H1 (cell line): ENCODE data around the gene CASKIN2. TPM values are rescaled to one million over a fixed set of nuclear protein-coding genes. Genes with fewer than 3 reads are reported as not detected.

ENCODE experiments used
- CTCF ChIA-PET: fragments of 300-600 bp; sonication (Branson Sonifier 250); formaldehyde crosslinking; loops from one replicate; lab custom pipeline; 2021; ENCODE audit not compliant: partially characterized antibody; lab: Charles Lee
- POLR2A ChIA-PET: fragments of 300-600 bp; sonication (Branson Sonifier 250); formaldehyde crosslinking; loops from one replicate; lab custom pipeline; 2021; ENCODE audit warnings: inconsistent platforms; ENCODE audit not compliant: partially characterized antibody; lab: Charles Lee
- DNase-seq, 2 experiments: peaks; one replicate each; pipeline versions ENCODE4 v3.0.0 to v3.0.0-alpha.2; 2010 to 2022; ENCODE audit warnings: low spot score in 2 of 2, low read depth in 1 of 2, mixed read lengths in 1 of 2
- FAIRE-seq: peaks from 2 replicates; lab custom pipeline; 2011; peaks lifted over from hg19 to GRCh38; lab: Jason Lieb, UNC
- H2AFZ ChIP-seq: 2 replicates; pipeline ENCODE4 v1.8.1; 2012; ENCODE audit warnings: low read length, inconsistent platforms
- H2AK5ac ChIP-seq: 2 replicates; pipeline ENCODE4 v1.6.1; 2013; ENCODE audit warnings: low read depth, low read length
- H2BK120ac ChIP-seq: replicated peaks from 2 replicates; pipeline ENCODE3; 2013; ENCODE audit warnings: low read depth, low read length, inconsistent platforms
- H2BK12ac ChIP-seq: 2 replicates; pipeline ENCODE4 v1.6.1; 2013; ENCODE audit warnings: low read depth, low read length
- H2BK15ac ChIP-seq: 2 replicates; pipeline ENCODE4 v1.6.1; 2013; ENCODE audit warnings: low read length
- H2BK20ac ChIP-seq: 2 replicates; pipeline ENCODE4 v1.6.1; 2013; ENCODE audit warnings: low read length
- H2BK5ac ChIP-seq: 2 replicates; pipeline ENCODE4 v1.6.1; 2013; ENCODE audit warnings: low read depth, low read length
- H3K14ac ChIP-seq: 2 replicates; pipeline ENCODE4 v1.6.1; 2013; ENCODE audit warnings: inconsistent platforms; ENCODE audit not compliant: insufficient read length
- H3K18ac ChIP-seq: 2 replicates; pipeline ENCODE4 v1.6.1; 2013; ENCODE audit warnings: low read length; ENCODE audit errors: extremely low read depth
- H3K23ac ChIP-seq: 2 replicates; pipeline ENCODE4 v1.6.1; 2013; ENCODE audit warnings: inconsistent platforms; ENCODE audit not compliant: insufficient read length
- H3K23me2 ChIP-seq: 2 replicates; pipeline ENCODE4 v1.6.1; 2013; ENCODE audit warnings: low read depth, low read length
- H3K27ac ChIP-seq: 2 replicates; pipeline ENCODE4 v1.6.1; 2011; ENCODE audit warnings: low read depth, low read length, inconsistent platforms
- H3K27me3 ChIP-seq, 4 experiments: replicated peaks in 1 of 4; 1 replicate in 1 of 4; 2 replicates in 3 of 4; pipeline versions ENCODE4 v1.6.1 to v1.8.1; 2011 to 2013; ENCODE audit warnings: low read length in 3 of 4, mild to moderate bottlenecking in 3 of 4, inconsistent platforms in 2 of 4, mixed read lengths in 2 of 4, moderate library complexity in 1 of 4; ENCODE audit not compliant: control insufficient read depth in 3 of 4, insufficient read depth in 3 of 4; ENCODE audit errors: extremely low read depth in 1 of 4
- H3K36me3 ChIP-seq, 4 experiments: 2 replicates each; pipeline versions ENCODE4 v1.6.1 to v1.8.1; 2011 to 2013; ENCODE audit warnings: mild to moderate bottlenecking in 4 of 4, low read length in 3 of 4, moderate library complexity in 2 of 4, control low read depth in 1 of 4, inconsistent platforms in 1 of 4; ENCODE audit not compliant: insufficient read depth in 4 of 4, control insufficient read depth in 2 of 4
- H3K4ac ChIP-seq: replicated peaks from 2 replicates; pipeline ENCODE3; 2013; ENCODE audit warnings: low read length, low read depth, mixed read lengths, inconsistent platforms; ENCODE audit not compliant: insufficient read length
- H3K4me1 ChIP-seq, 4 experiments: replicated peaks in 1 of 4; 1 replicate in 1 of 4; 2 replicates in 3 of 4; pipeline versions ENCODE4 v1.6.1 to v1.8.1; 2011 to 2013; ENCODE audit warnings: low read length in 3 of 4, inconsistent platforms in 2 of 4, mixed read lengths in 1 of 4; ENCODE audit not compliant: insufficient read depth in 4 of 4, control insufficient read depth in 3 of 4
- H3K4me2 ChIP-seq, 2 experiments: 2 replicates each; pipeline versions ENCODE4 v1.6.1 to v1.8.1; 2011 to 2013; ENCODE audit warnings: low read depth in 2 of 2, low read length in 2 of 2, control low read depth in 1 of 2, inconsistent platforms in 1 of 2, mild to moderate bottlenecking in 1 of 2; ENCODE audit not compliant: insufficient read depth in 1 of 2
- H3K4me3 ChIP-seq, 4 experiments: fragments of 200-600, 300-600 bp in 1 of 4; sonication (generic), shearing (Covaris generic), sonication (Bioruptor Twin) in 1 of 4; 2 replicates each; pipeline versions ENCODE4 v1.5.1 to v1.8.1; 2011 to 2016; ENCODE audit warnings: low read length in 4 of 4, low read depth in 3 of 4, control low read depth in 2 of 4, inconsistent platforms in 2 of 4, mild to moderate bottlenecking in 2 of 4, mixed read lengths in 1 of 4, moderate library complexity in 1 of 4; ENCODE audit not compliant: insufficient read depth in 2 of 4; ENCODE audit errors: extremely low read depth in 1 of 4
- H3K56ac ChIP-seq: replicated peaks from 2 replicates; pipeline ENCODE3; 2013; ENCODE audit warnings: low read depth, mild to moderate bottlenecking, mixed read lengths, low read length, inconsistent platforms; ENCODE audit not compliant: insufficient read length
- H3K79me1 ChIP-seq: 2 replicates; pipeline ENCODE4 v1.6.1; 2013; ENCODE audit warnings: low read depth, low read length, control low read depth
- H3K79me2 ChIP-seq, 2 experiments: 2 replicates each; pipeline versions ENCODE4 v1.6.1 to v1.8.1; 2012 to 2013; ENCODE audit warnings: low read length in 2 of 2, mild to moderate bottlenecking in 2 of 2, inconsistent platforms in 1 of 2; ENCODE audit not compliant: insufficient read depth in 2 of 2, control insufficient read depth in 1 of 2
- H3K9ac ChIP-seq, 4 experiments: replicated peaks in 1 of 4; 1 replicate in 1 of 4; 2 replicates in 3 of 4; pipeline versions ENCODE4 v1.6.1 to v1.8.1; 2011 to 2013; ENCODE audit warnings: low read depth in 3 of 4, low read length in 3 of 4, control low read depth in 2 of 4, mild to moderate bottlenecking in 2 of 4, moderate library complexity in 2 of 4, inconsistent platforms in 1 of 4; ENCODE audit errors: extremely low read depth in 1 of 4
- H3K9me3 ChIP-seq, 2 experiments: 2 replicates each; pipeline versions ENCODE4 v1.6.1 to v1.8.1; 2012 to 2013; ENCODE audit warnings: mild to moderate bottlenecking in 2 of 2, moderate library complexity in 2 of 2, control low read depth in 1 of 2, inconsistent platforms in 1 of 2, low read depth in 1 of 2, low read length in 1 of 2, mixed read lengths in 1 of 2; ENCODE audit not compliant: insufficient read depth in 2 of 2
- H4K20me1 ChIP-seq, 2 experiments: replicated peaks in 1 of 2; 2 replicates each; pipeline versions ENCODE3 to v1.8.1; 2011 to 2013; ENCODE audit warnings: inconsistent platforms in 2 of 2, low read length in 2 of 2, mild to moderate bottlenecking in 1 of 2; ENCODE audit not compliant: insufficient read depth in 2 of 2, control insufficient read depth in 1 of 2
- H4K5ac ChIP-seq: 2 replicates; pipeline ENCODE4 v1.6.1; 2013; ENCODE audit warnings: low read length, low read depth, mixed read lengths, inconsistent platforms; ENCODE audit not compliant: insufficient read length
- H4K8ac ChIP-seq: 2 replicates; pipeline ENCODE4 v1.8.0; 2013; ENCODE audit warnings: mild to moderate bottlenecking, moderate library complexity, low read length, inconsistent platforms; ENCODE audit not compliant: insufficient read depth; ENCODE audit errors: extremely low read depth
- H4K91ac ChIP-seq: replicated peaks from 2 replicates; pipeline ENCODE3; 2013; ENCODE audit warnings: low read length, mixed read lengths, inconsistent platforms; ENCODE audit not compliant: insufficient read length
- CBX5 ChIP-seq: fragments of 300-800, 300-1000 bp; sonication (generic); IDR thresholded peaks from 2 replicates; pipeline ENCODE4 v1.7.1; 2016; ENCODE audit warnings: antibody characterized with exemption, low read length, low read depth
- CEBPB ChIP-seq: IDR thresholded peaks from 2 replicates; pipeline ENCODE4 v1.6.1; 2012; ENCODE audit warnings: low read depth, low read length
- CHD1 ChIP-seq: IDR thresholded peaks from 2 replicates; pipeline ENCODE4 v1.6.1; 2012; ENCODE audit warnings: low read depth, low read length, improper control_type of control experiment
- POU5F1 ChIP-seq: IDR thresholded peaks from 2 replicates; pipeline ENCODE4 v1.6.1; 2011; ENCODE audit warnings: low read depth, mild to moderate bottlenecking, low read length, moderate library complexity
- RXRA ChIP-seq: IDR thresholded peaks from 2 replicates; pipeline ENCODE4 v1.6.1; 2011; ENCODE audit warnings: low read depth, mild to moderate bottlenecking, low read length, moderate library complexity; ENCODE audit not compliant: insufficient read depth
- SIRT6 ChIP-seq: IDR thresholded peaks from one replicate; pipeline ENCODE4 v1.7.1; 2012; ENCODE audit warnings: low read length, inconsistent platforms
- SP4 ChIP-seq: IDR thresholded peaks from 2 replicates; pipeline ENCODE4 v1.6.1; 2012; ENCODE audit warnings: low read length, inconsistent platforms
- TAF7 ChIP-seq: optimal IDR thresholded peaks from 2 replicates; pipeline ENCODE3; 2011; ENCODE audit warnings: low read depth, mild to moderate bottlenecking, inconsistent platforms, low read length, moderate library complexity, borderline replicate concordance
- TCF12 ChIP-seq: IDR thresholded peaks from 2 replicates; pipeline ENCODE4 v1.6.1; 2011; ENCODE audit warnings: low read depth, mild to moderate bottlenecking, low read length
- TEAD4 ChIP-seq: IDR thresholded peaks from 2 replicates; pipeline ENCODE4 v1.6.1; 2012; ENCODE audit warnings: low read depth, low read length, inconsistent platforms, mixed read lengths
- WGBS, 2 experiments: shearing (Covaris generic) in 1 of 2; methylation state at CpG; one replicate each; pipeline versions ENCODE4 v1.1.6 to v1.1.7; 2013 to 2015; ENCODE audit warnings: low lambda C conversion rate in 2 of 2, mixed read lengths in 2 of 2, inconsistent platforms in 1 of 2, low coverage in 1 of 2, missing lambda C conversion rate in 1 of 2; ENCODE audit not compliant: insufficient replicate concordance in 2 of 2, insufficient coverage in 1 of 2, insufficient read length in 1 of 2; ENCODE audit errors: extremely low coverage in 1 of 2, missing lambda C conversion rate in 1 of 2; 5-methylcytosine and 5-hydroxymethylcytosine counted together
- polyA plus RNA-seq, 7 experiments: library from polyadenylated mRNA; depleted of rRNA in 3 of 7; stranded (reverse) in 5 of 7; unstranded in 2 of 7; fragments of >200 nt in 5 of 7; fragments of 200-250 nt in 2 of 7; gene quantifications; 1 replicate in 5 of 7; 2 replicates in 1 of 7; 4 replicates in 1 of 7; pipeline versions ENCODE4 v1.2.1 to v1.2.3, GENCODE V29; 2011 to 2013; ENCODE audit warnings: missing spikeins in 2 of 7, mixed read lengths in 2 of 7
- total RNA-seq: library from RNA; stranded (reverse); fragmentation: NEBNext Ultra II Directional; extraction: Animal tissue kit (Norgen Biotek cat#: 25700); gene quantifications from 2 replicates; pipeline ENCODE4 v1.2.1, GENCODE V29; 2021
- TF ChIP-seq, protein P1 (sequence below): IDR thresholded peaks from 2 replicates; pipeline ENCODE4 v1.6.1; 2011; ENCODE audit warnings: low read length, improper control_type of control experiment
- TF ChIP-seq, protein P2 (sequence below): IDR thresholded peaks from 2 replicates; pipeline ENCODE4 v1.6.1; 2012; ENCODE audit warnings: inconsistent platforms

CASKIN2 gene
- total and polyA plus RNA-seq, 2 of the 8 experiments (the other 6 are each of a cell fraction or from before 2014, with no cell fraction given), result 6.7 to 32.3 TPM

DNA sequence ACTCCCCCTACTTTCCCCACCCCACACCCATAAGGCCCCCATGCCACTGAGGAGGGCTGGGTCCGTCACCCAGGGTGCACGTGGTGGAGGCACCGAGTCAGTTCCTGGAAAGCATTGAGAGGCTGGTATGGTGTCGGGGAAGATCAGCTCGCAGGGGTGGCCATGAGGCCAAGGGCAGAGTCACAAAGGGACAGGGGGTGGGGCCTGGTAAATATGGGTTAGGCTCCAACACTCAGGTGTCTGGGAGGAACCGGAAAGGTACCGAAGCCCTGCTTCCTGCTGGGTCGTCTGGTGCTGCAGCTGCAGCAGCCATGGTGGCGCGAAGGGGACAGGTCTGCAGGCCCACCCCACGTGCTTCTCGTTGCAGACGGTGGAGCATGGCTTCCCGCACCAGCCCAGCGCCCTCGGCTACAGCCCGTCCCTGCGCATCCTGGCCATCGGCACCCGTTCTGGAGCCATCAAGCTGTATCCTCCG is 40.4 kb upstream of the CASKIN2 start:
- no peak overlapping the region for H2BK5ac ChIP-seq
- H2BK120ac ChIP-seq, result no peak overlapping the region
- no peak overlapping the region for H2BK12ac ChIP-seq
- POLR2A ChIA-PET, result interaction anchor here (1.7 kb wide), 1 partner anchor 24 kb away, joined by 3 read pairs; no protein-coding TSS in a partner anchor
- no peak overlapping the region for H2BK20ac ChIP-seq
- no peak for FAIRE-seq
- H2AK5ac ChIP-seq, result no peak overlapping the region
- no peak overlapping the region for H3K4me3 ChIP-seq
- H4K5ac ChIP-seq, result no peak overlapping the region
- H3K79me1 ChIP-seq, result no peaks in the 10 kb centered on the region
- peaks cover 0 to 7% of the 10 kb centered on the region in 2 experiments for H4K20me1 ChIP-seq
- no peak overlapping the region for H3K18ac ChIP-seq
- 0 out of 2 replicates have a peak overlapping the region, but pooled peaks have one; percentile 3 for H4K8ac ChIP-seq
- H3K9me3 ChIP-seq, result no peaks in the 10 kb centered on the region
- DNase-seq, result no peak
- TF ChIP-seq RXRA, result no peak
- no peak for TF ChIP-seq CHD1
- no peak for TF ChIP-seq CEBPB
- TF ChIP-seq TCF12, result no peak
- no peak for TF ChIP-seq TEAD4
- no peak for TF ChIP-seq POU5F1
- TF ChIP-seq, protein P1, sequence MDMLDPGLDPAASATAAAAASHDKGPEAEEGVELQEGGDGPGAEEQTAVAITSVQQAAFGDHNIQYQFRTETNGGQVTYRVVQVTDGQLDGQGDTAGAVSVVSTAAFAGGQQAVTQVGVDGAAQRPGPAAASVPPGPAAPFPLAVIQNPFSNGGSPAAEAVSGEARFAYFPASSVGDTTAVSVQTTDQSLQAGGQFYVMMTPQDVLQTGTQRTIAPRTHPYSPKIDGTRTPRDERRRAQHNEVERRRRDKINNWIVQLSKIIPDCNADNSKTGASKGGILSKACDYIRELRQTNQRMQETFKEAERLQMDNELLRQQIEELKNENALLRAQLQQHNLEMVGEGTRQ, result no peak
- no peak for TF ChIP-seq SP4
- TF ChIP-seq CBX5, result no peak
- TF ChIP-seq, protein P2, sequence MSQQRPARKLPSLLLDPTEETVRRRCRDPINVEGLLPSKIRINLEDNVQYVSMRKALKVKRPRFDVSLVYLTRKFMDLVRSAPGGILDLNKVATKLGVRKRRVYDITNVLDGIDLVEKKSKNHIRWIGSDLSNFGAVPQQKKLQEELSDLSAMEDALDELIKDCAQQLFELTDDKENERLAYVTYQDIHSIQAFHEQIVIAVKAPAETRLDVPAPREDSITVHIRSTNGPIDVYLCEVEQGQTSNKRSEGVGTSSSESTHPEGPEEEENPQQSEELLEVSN, result no peak
- no peak for TF ChIP-seq SIRT6
- no peak for TF ChIP-seq TAF7
- TF ChIP-seq, all 59 proteins: peak for 0
- WGBS, 2 experiments, result 90% methylated on average over 20 of the region's 21 CpGs; no CpG with 5 or more reads in 1 of the 2 experiments
- Histone ChIP-seq H3K27ac (no peak overlapping the region), H3K23ac (no peak overlapping the region), H3K9ac (no peak overlapping the region), H2AFZ (no peak overlapping the region), H3K56ac (no peak overlapping the region), H3K4ac (no peak overlapping the region), H3K14ac (no peak overlapping the region), H3K27me3 (no peaks in the 10 kb centered on the region), H2BK15ac (no peak overlapping the region), H3K23me2 (no peaks in the 10 kb centered on the region), H3K4me2 (no peak overlapping the region), H3K79me2 (no peaks in the 10 kb centered on the region), H4K91ac (no peak overlapping the region), H3K36me3 (no peaks in the 10 kb centered on the region), H3K4me1 (peaks cover 5 to 23% (median 10%) of the 10 kb centered on the region in 4 experiments)
- CTCF ChIA-PET, result interaction anchor here (0.9 to 1.3 kb wide), 2 partner anchors 9 to 36 kb away, joined by 3 read pairs; no protein-coding TSS in a partner anchor
